HepG2 (cell line): ENCODE data around the gene SLC5A6. TPM values are rescaled to one million over a fixed set of nuclear protein-coding genes. Genes with fewer than 3 reads are reported as not detected.

Experiments used
- ATAC-seq: fragments of 200-7000 bp; cut with Tn5 transposase; 3 replicates; pipeline ENCODE4 v1.9.1; 2020; ENCODE audit warnings: mild to moderate bottlenecking, moderate library complexity
- BruUV-seq: library from RNA; stranded (reverse); fragments of 400-500 nt; replicated peaks from 2 replicates; lab custom pipeline; 2021; lab: Mats Ljungman, UMichigan
- CTCF ChIA-PET: fragments of 300-600 bp; formaldehyde crosslinking; extraction: SDS; loops from one replicate; lab custom pipeline; 2021; ENCODE audit warnings: low total read pairs, inconsistent platforms, low intra/inter-chr PET ratio; lab: Yijun Ruan, JAX
- POLR2A ChIA-PET: fragments of 350-600 bp; sonication (Branson Sonifier 250); formaldehyde crosslinking; loops from one replicate; lab custom pipeline; 2020; ENCODE audit warnings: antibody characterized with exemption, inconsistent platforms; lab: Yijun Ruan, JAX
- DNase-seq: peaks from one replicate; pipeline ENCODE4 v3.0.0-alpha.2; 2015; ENCODE audit warnings: low spot score
- FAIRE-seq: peaks from 3 replicates; lab custom pipeline; 2011; peaks lifted over from hg19 to GRCh38; lab: Jason Lieb, UNC
- H2AFZ ChIP-seq: one replicate; pipeline ENCODE4 v1.6.1; 2011; ENCODE audit warnings: low read length, inconsistent platforms
- H3K27ac ChIP-seq: fragments of 300-600 bp; 3 replicates; pipeline ENCODE4 v1.8.0; 2011; ENCODE audit warnings: mixed run types, mild to moderate bottlenecking, mixed read lengths, low read length, inconsistent platforms; ENCODE audit not compliant: insufficient read depth; ENCODE audit errors: extremely low read length
- H3K27me3 ChIP-seq, 2 experiments: fragments of 200-600 bp in 1 of 2; 2 replicates in 1 of 2; 3 replicates in 1 of 2; pipeline versions ENCODE4 v1.6.0 to v1.8.0; 2011; ENCODE audit warnings: low read length in 2 of 2, mild to moderate bottlenecking in 2 of 2, moderate library complexity in 2 of 2, inconsistent platforms in 1 of 2; ENCODE audit not compliant: insufficient read depth in 2 of 2, control insufficient read depth in 1 of 2
- H3K36me3 ChIP-seq, 2 experiments: fragments of 200-600 bp in 1 of 2; replicated peaks in 1 of 2; 2 replicates in 1 of 2; 3 replicates in 1 of 2; pipeline versions ENCODE4 v1.5.1 to v1.8.0; 2011; ENCODE audit warnings: low read length in 2 of 2, inconsistent platforms in 1 of 2; ENCODE audit not compliant: insufficient read depth in 2 of 2, control insufficient read depth in 1 of 2
- H3K4me1 ChIP-seq: 2 replicates; pipeline ENCODE4 v1.5.1; 2012; ENCODE audit warnings: low read length, inconsistent platforms; ENCODE audit not compliant: insufficient read depth
- H3K4me2 ChIP-seq: 2 replicates; pipeline ENCODE4 v1.6.0; 2011; ENCODE audit warnings: low read depth, low read length, inconsistent platforms
- H3K4me3 ChIP-seq, 3 experiments: fragments of 200-600 bp in 1 of 3; sonication (generic), shearing (Covaris generic) in 1 of 3; replicated peaks in 1 of 3; 2 replicates each; pipeline ENCODE4 v1.5.1; 2011 to 2016; ENCODE audit warnings: low read length in 3 of 3, inconsistent platforms in 2 of 3, low read depth in 2 of 3, mild to moderate bottlenecking in 2 of 3, control low read depth in 1 of 3, mixed read lengths in 1 of 3; ENCODE audit not compliant: insufficient read depth in 1 of 3
- H3K79me2 ChIP-seq: one replicate; pipeline ENCODE4 v1.6.1; 2011; ENCODE audit warnings: low read length, inconsistent platforms; ENCODE audit not compliant: insufficient read depth
- H3K9ac ChIP-seq: 2 replicates; pipeline ENCODE4 v1.6.0; 2011; ENCODE audit warnings: mild to moderate bottlenecking, low read depth, low read length, inconsistent platforms; ENCODE audit not compliant: insufficient read depth
- H3K9me3 ChIP-seq: 2 replicates; pipeline ENCODE4 v1.5.1; 2012; ENCODE audit warnings: mild to moderate bottlenecking, low read length
- H4K20me1 ChIP-seq: 2 replicates; pipeline ENCODE4 v1.6.0; 2011; ENCODE audit warnings: inconsistent platforms, mild to moderate bottlenecking, low read length, moderate library complexity; ENCODE audit not compliant: insufficient read depth
- FLYWCH1 ChIP-seq: sonication (generic); formaldehyde crosslinking; IDR thresholded peaks from 2 replicates; pipeline ENCODE4 v1.8.1; 2023; ENCODE audit warnings: mild to moderate bottlenecking, missing genetic modification reagents
- GLI4 ChIP-seq: sonication (generic); formaldehyde crosslinking; IDR thresholded peaks from 2 replicates; pipeline ENCODE4 v1.5.1; 2020; ENCODE audit warnings: missing genetic modification reagents, mild to moderate bottlenecking, moderate library complexity, borderline replicate concordance
- PHB2 ChIP-seq: fragments of 450-650 bp; IDR thresholded peaks from 2 replicates; pipeline ENCODE4 v1.6.1; 2018; ENCODE audit not compliant: partially characterized antibody
- PTBP1 ChIP-seq: fragments of 200-400 bp; formaldehyde crosslinking; IDR thresholded peaks from 2 replicates; pipeline ENCODE4 v1.6.1; 2018; ENCODE audit warnings: low read length, low read depth; ENCODE audit not compliant: poor library complexity, severe bottlenecking
- SOX13 ChIP-seq, 3 experiments: fragments of 450-650 bp in 1 of 3; sonication (generic) in 1 of 3; formaldehyde crosslinking in 1 of 3; IDR thresholded peaks in 2 of 3; conservative IDR thresholded peaks in 1 of 3; 2 replicates each; pipeline versions ENCODE4 v1.5.0 to v1.6.1; 2016 to 2020; ENCODE audit warnings: antibody characterized with exemption in 1 of 3, mild to moderate bottlenecking in 1 of 3, missing compliant biosample characterization in 1 of 3, missing genetic modification reagents in 1 of 3, moderate library complexity in 1 of 3
- TBP ChIP-seq: sonication (generic); formaldehyde crosslinking; IDR thresholded peaks from 2 replicates; pipeline ENCODE4 v1.5.0; 2020; ENCODE audit warnings: missing genetic modification reagents
- ZFP90 ChIP-seq: sonication (generic); formaldehyde crosslinking; IDR thresholded peaks from 2 replicates; pipeline ENCODE4 v1.8.0; 2022; ENCODE audit warnings: missing genetic modification reagents, mild to moderate bottlenecking, inconsistent platforms, borderline replicate concordance
- ZMAT5 ChIP-seq: sonication (generic); formaldehyde crosslinking; IDR thresholded peaks from 2 replicates; pipeline ENCODE4 v1.5.0; 2020; ENCODE audit warnings: mild to moderate bottlenecking, low read depth, missing genetic modification reagents, borderline replicate concordance
- ZNF292 ChIP-seq: sonication (generic); formaldehyde crosslinking; IDR thresholded peaks from 2 replicates; pipeline ENCODE4 v1.8.1; 2022; ENCODE audit warnings: mild to moderate bottlenecking, low read depth, missing genetic modification reagents, borderline replicate concordance
- ZNF331 ChIP-seq: sonication (generic); formaldehyde crosslinking; IDR thresholded peaks from 2 replicates; pipeline ENCODE4 v1.4.0; 2020; ENCODE audit warnings: missing genetic modification reagents
- ZNF414 ChIP-seq: sonication (generic); formaldehyde crosslinking; IDR thresholded peaks from 2 replicates; pipeline ENCODE4 v1.5.0; 2020; ENCODE audit warnings: missing genetic modification reagents
- WGBS: methylation state at CpG from one replicate; pipeline ENCODE4 v1.1.6; 2017; ENCODE audit warnings: low lambda C conversion rate; 5-methylcytosine and 5-hydroxymethylcytosine counted together
- in situ Hi-C: cut with HindIII; loops from 2 replicates; pipeline ENCODE4 v1.10.0; 2017; ENCODE audit warnings: low pct_unique_long_range_greater_than_20kb; ENCODE audit not compliant: extremely low pct_ligation_motif_present
- intact Hi-C: fragments of 100-400 bp; cut with micrococcal nuclease; formaldehyde crosslinking; loops from one replicate; pipeline ENCODE4 v1.10.0; 2022; ENCODE audit not compliant: unreplicated experiment
- polyA plus RNA-seq, 8 experiments: library from polyadenylated mRNA; depleted of rRNA in 3 of 8; stranded (reverse) in 7 of 8; unstranded in 1 of 8; fragments of >200 nt; fragmentation: Illumina TruSeq in 4 of 8; extraction: Trizol in 4 of 8; gene quantifications; 2 replicates each; pipeline versions ENCODE4 v1.2.1 to v1.2.3, GENCODE V29; 2011 to 2016; ENCODE audit warnings: low read depth in 4 of 8, missing spikeins in 1 of 8, mixed read lengths in 1 of 8; ENCODE audit not compliant: insufficient read depth in 1 of 8
- total RNA-seq, 5 experiments: library from RNA; depleted of rRNA; stranded (reverse); fragments of >200 nt; fragmentation: Illumina TruSeq; extraction: Trizol; gene quantifications; 2 replicates each; pipeline ENCODE4 v1.2.3, GENCODE V29; 2016; ENCODE audit warnings: low read depth in 1 of 5
- TF ChIP-seq, protein P1 (sequence below): IDR thresholded peaks from 2 replicates; pipeline ENCODE4 v1.6.1; 2018; ENCODE audit warnings: missing genetic modification reagents, mild to moderate bottlenecking, missing compliant biosample characterization
- TF ChIP-seq, protein P2 (sequence below): sonication (generic); formaldehyde crosslinking; IDR thresholded peaks from 2 replicates; pipeline ENCODE4 v1.4.0; 2020; ENCODE audit warnings: missing genetic modification reagents

Gene SLC5A6
- total and polyA plus RNA-seq, 2 of the 13 experiments (the other 11 are each of a cell fraction or from before 2014, with no cell fraction given) = 135 to 417 TPM

DNA sequence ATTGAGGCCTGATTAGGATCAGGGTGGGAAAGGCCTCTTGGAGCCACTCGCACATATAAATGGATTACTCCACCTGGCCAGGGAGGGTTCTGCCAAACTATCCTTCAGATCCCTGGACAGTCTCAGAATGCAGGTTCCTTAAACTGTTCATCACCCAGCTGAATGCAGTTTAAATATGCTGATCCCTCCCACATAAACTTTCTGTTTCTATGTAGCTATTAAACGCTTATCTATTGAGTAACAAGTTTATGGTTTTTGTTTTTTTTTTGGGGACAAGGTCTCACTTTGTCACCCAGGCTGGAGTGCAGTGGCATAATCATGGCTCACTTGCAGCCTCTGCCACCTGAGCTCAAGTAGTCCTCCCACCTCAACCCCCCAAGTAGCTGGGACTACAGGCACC lies 7.0 kb upstream of the SLC5A6 start:
- in situ Hi-C loops = no loop called here
- H3K4me3 ChIP-seq = no peak overlapping the region
- ChIA-PET CTCF (no interaction called here), POLR2A (interaction anchor here (0.9 kb wide), 1 partner anchor 30 kb away, joined by 3 read pairs; no protein-coding TSS in a partner anchor)
- H2AFZ ChIP-seq = no peak overlapping the region
- peaks cover 28% of the 10 kb centered on the region for H3K4me1 ChIP-seq
- H4K20me1 ChIP-seq = no peaks in the 10 kb centered on the region
- intact Hi-C loops = no loop called here
- no peaks in the 10 kb centered on the region for H3K27me3 ChIP-seq
- no peak overlapping the region for H3K9ac ChIP-seq
- no peak for ATAC-seq
- no peaks in the 10 kb centered on the region for H3K9me3 ChIP-seq
- no peaks in the 10 kb centered on the region for H3K79me2 ChIP-seq
- no peak overlapping the region for H3K27ac ChIP-seq
- peaks cover 22 to 70% of the 10 kb centered on the region in 2 experiments for H3K36me3 ChIP-seq
- no TSS peak for BruUV-seq
- FAIRE-seq = no peak
- no peak overlapping the region for H3K4me2 ChIP-seq
- TF ChIP-seq ZNF292 (CRISPR knock-in tag) = no peak
- no peak for TF ChIP-seq PHB2
- TF ChIP-seq TBP (CRISPR knock-in tag) = no peak
- no peak for TF ChIP-seq ZMAT5 (CRISPR knock-in tag)
- TF ChIP-seq, protein P1, sequence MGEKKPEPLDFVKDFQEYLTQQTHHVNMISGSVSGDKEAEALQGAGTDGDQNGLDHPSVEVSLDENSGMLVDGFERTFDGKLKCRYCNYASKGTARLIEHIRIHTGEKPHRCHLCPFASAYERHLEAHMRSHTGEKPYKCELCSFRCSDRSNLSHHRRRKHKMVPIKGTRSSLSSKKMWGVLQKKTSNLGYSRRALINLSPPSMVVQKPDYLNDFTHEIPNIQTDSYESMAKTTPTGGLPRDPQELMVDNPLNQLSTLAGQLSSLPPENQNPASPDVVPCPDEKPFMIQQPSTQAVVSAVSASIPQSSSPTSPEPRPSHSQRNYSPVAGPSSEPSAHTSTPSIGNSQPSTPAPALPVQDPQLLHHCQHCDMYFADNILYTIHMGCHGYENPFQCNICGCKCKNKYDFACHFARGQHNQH (CRISPR knock-in tag) = no peak
- TF ChIP-seq GLI4 (CRISPR knock-in tag) = no peak
- no peak for TF ChIP-seq SOX13 (IDR thresholded peaks at IDR 0.05)
- TF ChIP-seq SOX13 (CRISPR knock-in tag; conservative IDR thresholded peaks at IDR 0.05 in 1 of 2, IDR thresholded peaks at IDR 0.05 in 1 of 2) = no peak
- no peak for TF ChIP-seq ZNF414 (CRISPR knock-in tag)
- no peak for TF ChIP-seq PTBP1
- no peak for TF ChIP-seq FLYWCH1 (CRISPR knock-in tag)
- TF ChIP-seq ZNF331 (CRISPR knock-in tag) = no peak
- TF ChIP-seq, protein P2, sequence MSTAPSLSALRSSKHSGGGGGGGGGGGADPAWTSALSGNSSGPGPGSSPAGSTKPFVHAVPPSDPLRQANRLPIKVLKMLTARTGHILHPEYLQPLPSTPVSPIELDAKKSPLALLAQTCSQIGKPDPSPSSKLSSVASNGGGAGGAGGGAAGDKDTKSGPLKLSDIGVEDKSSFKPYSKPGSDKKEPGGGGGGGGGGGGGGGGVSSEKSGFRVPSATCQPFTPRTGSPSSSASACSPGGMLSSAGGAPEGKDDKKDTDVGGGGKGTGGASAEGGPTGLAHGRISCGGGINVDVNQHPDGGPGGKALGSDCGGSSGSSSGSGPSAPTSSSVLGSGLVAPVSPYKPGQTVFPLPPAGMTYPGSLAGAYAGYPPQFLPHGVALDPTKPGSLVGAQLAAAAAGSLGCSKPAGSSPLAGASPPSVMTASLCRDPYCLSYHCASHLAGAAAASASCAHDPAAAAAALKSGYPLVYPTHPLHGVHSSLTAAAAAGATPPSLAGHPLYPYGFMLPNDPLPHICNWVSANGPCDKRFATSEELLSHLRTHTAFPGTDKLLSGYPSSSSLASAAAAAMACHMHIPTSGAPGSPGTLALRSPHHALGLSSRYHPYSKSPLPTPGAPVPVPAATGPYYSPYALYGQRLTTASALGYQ = no peak
- no peak for TF ChIP-seq ZFP90
- DNase-seq = no peak
- 90% methylated on average over 2 of the region's 2 CpGs for WGBS
